Neural cell (in vitro differentiated cells): ENCODE data around the gene CHAF1B. TPM values are rescaled to one million over a fixed set of nuclear protein-coding genes. Genes with fewer than 3 reads are reported as not detected.

Experiments used
- H2AFZ ChIP-seq: fragments of 200-600, 300-800 bp; sonication (generic), shearing (Covaris generic); 2 replicates; pipeline ENCODE4 v1.6.0; 2014; ENCODE audit warnings: low read depth, mild to moderate bottlenecking, antibody characterized with exemption, low read length, moderate library complexity
- H3F3A ChIP-seq: fragments of 200-600 bp; shearing (Covaris generic); 2 replicates; pipeline ENCODE4 v1.6.1; 2016; ENCODE audit warnings: mild to moderate bottlenecking, moderate library complexity, mixed read lengths, antibody characterized with exemption, low read length; ENCODE audit not compliant: insufficient read depth, poor library complexity, severe bottlenecking
- H3K27ac ChIP-seq: fragments of 200-600, 300-800 bp; sonication (generic), shearing (Covaris generic); 2 replicates; pipeline ENCODE4 v1.5.1; 2014; ENCODE audit warnings: mild to moderate bottlenecking, low read length, moderate library complexity
- H3K27me3 ChIP-seq: fragments of 300-800, 200-600 bp; sonication (generic), shearing (Covaris generic); 2 replicates; pipeline ENCODE4 v1.6.0; 2014; ENCODE audit warnings: mild to moderate bottlenecking, low read depth, low read length, moderate library complexity; ENCODE audit not compliant: insufficient read depth
- H3K36me3 ChIP-seq: fragments of 300-800, 200-600 bp; sonication (generic), shearing (Covaris generic); 2 replicates; pipeline ENCODE4 v1.5.1; 2014; ENCODE audit warnings: mild to moderate bottlenecking, antibody characterized with exemption, low read length, moderate library complexity; ENCODE audit not compliant: insufficient read depth
- H3K4me2 ChIP-seq: fragments of 300-800, 200-600 bp; sonication (generic), shearing (Covaris generic); 2 replicates; pipeline ENCODE4 v1.6.0; 2014; ENCODE audit warnings: mild to moderate bottlenecking, low read length
- H3K4me3 ChIP-seq: fragments of 300-800, 200-600 bp; sonication (generic), shearing (Covaris generic); 2 replicates; pipeline ENCODE4 v1.5.1; 2014; ENCODE audit warnings: mild to moderate bottlenecking, low read length, moderate library complexity
- H3K79me2 ChIP-seq: fragments of 200-600 bp; shearing (Covaris generic); replicated peaks from 2 replicates; pipeline ENCODE4 v1.6.0; 2014; ENCODE audit warnings: mild to moderate bottlenecking, low read length, moderate library complexity; ENCODE audit not compliant: insufficient read depth
- H3K9ac ChIP-seq: fragments of 300-800, 200-600 bp; sonication (generic), shearing (Covaris generic); 2 replicates; pipeline ENCODE4 v1.6.1; 2016; ENCODE audit warnings: mild to moderate bottlenecking, low read length, mixed read lengths
- H3K9me2 ChIP-seq: fragments of 200-600 bp; shearing (Covaris generic); 2 replicates; pipeline ENCODE4 v1.6.1; 2016; ENCODE audit warnings: mild to moderate bottlenecking, low read length, mixed read lengths; ENCODE audit not compliant: insufficient read depth
- H3K9me3 ChIP-seq: fragments of 200-600, 300-800 bp; sonication (generic), shearing (Covaris generic); 2 replicates; pipeline ENCODE4 v1.6.1; 2016; ENCODE audit warnings: mild to moderate bottlenecking, mixed run types, low read length, moderate library complexity, mixed read lengths
- H4K20me1 ChIP-seq: fragments of 200-600 bp; shearing (Covaris generic); 2 replicates; pipeline ENCODE4 v1.6.1; 2016; ENCODE audit warnings: mild to moderate bottlenecking, mixed run types; ENCODE audit not compliant: insufficient read depth
- CTCF ChIP-seq: fragments of 450-650 bp; IDR thresholded peaks from 2 replicates; pipeline ENCODE4 v1.5.1; 2014; ENCODE audit warnings: antibody characterized with exemption, mild to moderate bottlenecking, moderate library complexity; ENCODE audit not compliant: poor library complexity, severe bottlenecking
- EP300 ChIP-seq: fragments of 450-650 bp; conservative IDR thresholded peaks from 2 replicates; pipeline ENCODE4 v1.6.1; 2014; ENCODE audit warnings: antibody characterized with exemption, mild to moderate bottlenecking, moderate library complexity; ENCODE audit not compliant: poor library complexity, severe bottlenecking
- EZH2 ChIP-seq: fragments of 200-600, 300-800 bp; shearing (Covaris generic), sonication (generic); IDR thresholded peaks from 2 replicates; pipeline ENCODE4 v1.6.1; 2014; ENCODE audit warnings: antibody characterized with exemption, low read length, borderline replicate concordance, mild to moderate bottlenecking; ENCODE audit not compliant: insufficient read depth, poor library complexity, severe bottlenecking
- MXI1 ChIP-seq: fragments of 450-650 bp; conservative IDR thresholded peaks from 2 replicates; pipeline ENCODE4 v1.6.1; 2014; ENCODE audit warnings: antibody characterized with exemption, mild to moderate bottlenecking; ENCODE audit not compliant: poor library complexity, severe bottlenecking
- POLR2AphosphoS5 ChIP-seq: IDR thresholded peaks from 2 replicates; pipeline ENCODE4 v1.6.1; 2012
- RAD21 ChIP-seq: fragments of 450-650 bp; conservative IDR thresholded peaks from 2 replicates; pipeline ENCODE4 v1.6.1; 2014; ENCODE audit warnings: antibody characterized with exemption, mild to moderate bottlenecking, moderate library complexity
- REST ChIP-seq: IDR thresholded peaks from 2 replicates; pipeline ENCODE4 v1.6.1; 2012; ENCODE audit warnings: borderline replicate concordance
- SMC3 ChIP-seq: fragments of 450-650 bp; conservative IDR thresholded peaks from 2 replicates; pipeline ENCODE4 v1.6.1; 2014; ENCODE audit warnings: antibody characterized with exemption, mild to moderate bottlenecking, moderate library complexity; ENCODE audit not compliant: poor library complexity
- TAF1 ChIP-seq: IDR thresholded peaks from 2 replicates; pipeline ENCODE4 v1.6.1; 2012; ENCODE audit warnings: low read depth
- polyA plus RNA-seq: library from polyadenylated mRNA; depleted of rRNA; stranded (reverse); fragments of >200 nt; gene quantifications from 2 replicates; pipeline ENCODE4 v1.2.3, GENCODE V29; 2014

The CHAF1B gene
- polyA plus RNA-seq, 1 donor from 2014 or later: 0.72 TPM

GRCh38 chr21:36456729-36457414 is 71.7 kb downstream of the CHAF1B start:
- Histone ChIP-seq H3K79me2 (no peaks in the 10 kb centered on the region), H3F3A (no peaks in the 10 kb centered on the region), H3K4me3 (no peak overlapping the region), H2AFZ (no peak overlapping the region), H3K27me3 (no peaks in the 10 kb centered on the region), H3K9me2 (no peaks in the 10 kb centered on the region), H3K27ac (no peak overlapping the region), H3K9ac (no peak overlapping the region), H3K9me3 (no peaks in the 10 kb centered on the region), H3K36me3 (no peaks in the 10 kb centered on the region), H3K4me2 (no peak overlapping the region), H4K20me1 (no peaks in the 10 kb centered on the region)
- TF ChIP-seq EP300: no peak
- no peak for TF ChIP-seq REST
- no peak for TF ChIP-seq MXI1
- no peak for TF ChIP-seq EZH2
- TF ChIP-seq TAF1: no peak
- TF ChIP-seq POLR2AphosphoS5: no peak
- TF ChIP-seq RAD21: no peak
- no peak for TF ChIP-seq SMC3
- no peak for TF ChIP-seq CTCF

- no peaks in the 10 kb centered on the region for H3K27me3 ChIP-seq
- H3F3A ChIP-seq: no peaks in the 10 kb centered on the region
- H3K36me3 ChIP-seq: no peaks in the 10 kb centered on the region
- H3K9me3 ChIP-seq: no peaks in the 10 kb centered on the region
- H3K79me2 ChIP-seq: no peaks in the 10 kb centered on the region
- H3K4me3 ChIP-seq: no peak overlapping the region
- no peak overlapping the region for H2AFZ ChIP-seq
- H3K4me2 ChIP-seq: no peak overlapping the region
- TF ChIP-seq SMC3 (no peak), TAF1 (no peak), REST (no peak), RAD21 (no peak), EZH2 (no peak), CTCF (no peak), POLR2AphosphoS5 (no peak), EP300 (no peak), MXI1 (no peak)
- no peaks in the 10 kb centered on the region for H4K20me1 ChIP-seq
- H3K9me2 ChIP-seq: no peaks in the 10 kb centered on the region
- H3K27ac ChIP-seq: no peak overlapping the region
- H3K9ac ChIP-seq: no peak overlapping the region
Observed at GRCh38 chr21:36459098-36459497, 73.9 kb downstream of the CHAF1B start.
